IMR-90 (cell line): ENCODE measurements around the gene RPN1. TPM values are rescaled to one million over a fixed set of nuclear protein-coding genes. Genes with fewer than 3 reads are reported as not detected.

ENCODE experiments used
- ATAC-seq: fragments of 200-7000 bp; cut with Tn5 transposase; 2 replicates; pipeline ENCODE4 v1.9.1; 2020; ENCODE audit warnings: low read depth, mild to moderate bottlenecking, moderate library complexity
- Bru-seq: library from RNA; stranded (reverse); fragments of 400-500 nt; gene quantifications from one replicate; lab custom pipeline; 2021; lab: Mats Ljungman, UMichigan
- BruChase-seq, 2 experiments: library from RNA; stranded (reverse); fragments of 400-500 nt; gene quantifications; one replicate each; lab custom pipeline; 2021; lab: Mats Ljungman, UMichigan
- BruUV-seq: library from RNA; stranded (reverse); fragments of 400-500 nt; replicated peaks from 2 replicates; lab custom pipeline; 2021; lab: Mats Ljungman, UMichigan
- CTCF ChIA-PET: fragments of 300-600 bp; formaldehyde crosslinking; extraction: SDS; loops from one replicate; lab custom pipeline; 2021; ENCODE audit warnings: antibody characterized with exemption; lab: Yijun Ruan, JAX
- POLR2A ChIA-PET: fragments of 300-600 bp; sonication (Branson Sonifier 250); formaldehyde crosslinking; loops from one replicate; lab custom pipeline; 2022; ENCODE audit warnings: antibody characterized with exemption; ENCODE audit not compliant: unreplicated experiment; lab: Charles Lee
- DNase-seq: peaks from one replicate; pipeline ENCODE4 v3.0.0; 2013
- H2AFZ ChIP-seq: replicated peaks from 2 replicates; pipeline ENCODE3; 2013; ENCODE audit warnings: low read length, mild to moderate bottlenecking; ENCODE audit not compliant: poor library complexity
- H2AK5ac ChIP-seq: 2 replicates; pipeline ENCODE4 v1.6.1; 2013; ENCODE audit warnings: low read depth, low read length, inconsistent platforms
- H2AK9ac ChIP-seq: replicated peaks from 2 replicates; pipeline ENCODE3; 2013; ENCODE audit warnings: mild to moderate bottlenecking, low read depth, low read length, moderate library complexity; ENCODE audit not compliant: poor library complexity
- H2BK120ac ChIP-seq: 2 replicates; pipeline ENCODE4 v1.6.1; 2013; ENCODE audit warnings: low read depth, low read length, inconsistent platforms
- H2BK15ac ChIP-seq: 3 replicates; pipeline ENCODE4 v1.6.1; 2013; ENCODE audit warnings: low read depth, low read length, inconsistent platforms
- H2BK20ac ChIP-seq: 2 replicates; pipeline ENCODE4 v1.6.1; 2013; ENCODE audit warnings: low read depth, mild to moderate bottlenecking, inconsistent platforms, low read length, moderate library complexity
- H2BK5ac ChIP-seq: 2 replicates; pipeline ENCODE4 v1.6.1; 2013; ENCODE audit warnings: mild to moderate bottlenecking, low read depth, low read length, inconsistent platforms; ENCODE audit not compliant: poor library complexity, severe bottlenecking
- H3K14ac ChIP-seq: replicated peaks from 2 replicates; pipeline ENCODE4 v1.6.1; 2013; ENCODE audit warnings: low read depth, low read length, inconsistent platforms
- H3K18ac ChIP-seq: 2 replicates; pipeline ENCODE4 v1.6.1; 2013; ENCODE audit warnings: low read depth, low read length, control low read depth
- H3K23ac ChIP-seq: 2 replicates; pipeline ENCODE4 v1.6.1; 2013; ENCODE audit warnings: low read depth, low read length, inconsistent platforms
- H3K27ac ChIP-seq: 2 replicates; pipeline ENCODE4 v1.5.1; 2013; ENCODE audit warnings: mild to moderate bottlenecking, control low read depth, low read length; ENCODE audit not compliant: insufficient read depth
- H3K27me3 ChIP-seq: 2 replicates; pipeline ENCODE4 v1.6.1; 2013; ENCODE audit warnings: low read length; ENCODE audit not compliant: control insufficient read depth, insufficient read depth
- H3K36me3 ChIP-seq: 2 replicates; pipeline ENCODE4 v1.6.1; 2013; ENCODE audit warnings: low read length, mixed read lengths; ENCODE audit not compliant: control insufficient read depth, insufficient read depth
- H3K4ac ChIP-seq: 2 replicates; pipeline ENCODE4 v1.6.1; 2013; ENCODE audit warnings: low read depth, low read length, inconsistent platforms
- H3K4me1 ChIP-seq: 2 replicates; pipeline ENCODE4 v1.6.1; 2013; ENCODE audit warnings: low read length, mixed read lengths; ENCODE audit not compliant: control insufficient read depth, insufficient read depth
- H3K4me2 ChIP-seq: 2 replicates; pipeline ENCODE4 v1.6.1; 2013; ENCODE audit warnings: low read depth, mild to moderate bottlenecking, control low read depth, low read length, moderate library complexity
- H3K4me3 ChIP-seq: 2 replicates; pipeline ENCODE4 v1.5.1; 2013; ENCODE audit warnings: low read depth, mild to moderate bottlenecking, control low read depth, low read length, moderate library complexity; ENCODE audit not compliant: insufficient read depth
- H3K56ac ChIP-seq: 2 replicates; pipeline ENCODE4 v1.6.1; 2013; ENCODE audit warnings: low read length, inconsistent platforms; ENCODE audit not compliant: insufficient read depth; ENCODE audit errors: extremely low read depth
- H3K79me1 ChIP-seq, 2 experiments: 2 replicates each; pipeline ENCODE4 v1.6.1; 2013; ENCODE audit warnings: low read length in 2 of 2, inconsistent platforms in 1 of 2, low read depth in 1 of 2
- H3K9ac ChIP-seq: 2 replicates; pipeline ENCODE4 v1.6.1; 2013; ENCODE audit warnings: low read depth, low read length, control low read depth
- H3K9me1 ChIP-seq: 2 replicates; pipeline ENCODE4 v1.6.1; 2013; ENCODE audit warnings: low read length, inconsistent platforms; ENCODE audit not compliant: insufficient read depth
- H3K9me3 ChIP-seq: 2 replicates; pipeline ENCODE4 v1.6.1; 2013; ENCODE audit warnings: low read length; ENCODE audit not compliant: control insufficient read depth, insufficient read depth
- H4K20me1 ChIP-seq: 2 replicates; pipeline ENCODE4 v1.6.1; 2013; ENCODE audit warnings: low read length, inconsistent platforms; ENCODE audit not compliant: insufficient read depth
- H4K5ac ChIP-seq: 2 replicates; pipeline ENCODE4 v1.6.1; 2013; ENCODE audit warnings: mild to moderate bottlenecking, low read depth, low read length, control low read depth
- H4K8ac ChIP-seq, 2 experiments: 2 replicates each; pipeline ENCODE4 v1.6.1; 2013; ENCODE audit warnings: low read depth in 2 of 2, low read length in 2 of 2, control low read depth in 1 of 2, inconsistent platforms in 1 of 2
- H4K91ac ChIP-seq: 2 replicates; pipeline ENCODE4 v1.6.1; 2013; ENCODE audit warnings: low read depth, low read length, inconsistent platforms; ENCODE audit not compliant: insufficient read depth
- BHLHE40 ChIP-seq: fragments of 150-350 bp; IDR thresholded peaks from 2 replicates; pipeline ENCODE4 v1.6.1; 2016; ENCODE audit warnings: mild to moderate bottlenecking, low read depth, low read length
- CEBPB ChIP-seq: IDR thresholded peaks from 2 replicates; pipeline ENCODE4 v1.6.1; 2012; ENCODE audit warnings: low read depth, low read length, improper control_type of control experiment
- CHD1 ChIP-seq: IDR thresholded peaks from 2 replicates; pipeline ENCODE4 v1.6.1; 2012; ENCODE audit warnings: low read depth, low read length, improper control_type of control experiment
- FOS ChIP-seq: fragments of 150-350 bp; IDR thresholded peaks from 2 replicates; pipeline ENCODE4 v1.6.1; 2016; ENCODE audit warnings: low read depth, low read length
- MAZ ChIP-seq: IDR thresholded peaks from 2 replicates; pipeline ENCODE4 v1.6.1; 2012; ENCODE audit warnings: low read depth, mild to moderate bottlenecking, low read length, improper control_type of control experiment, moderate library complexity, borderline replicate concordance
- MXI1 ChIP-seq: IDR thresholded peaks from 2 replicates; pipeline ENCODE4 v1.6.1; 2012; ENCODE audit warnings: low read depth, mild to moderate bottlenecking, low read length, moderate library complexity, borderline replicate concordance
- POLR2A ChIP-seq: IDR thresholded peaks from 2 replicates; pipeline ENCODE4 v1.6.1; 2012; ENCODE audit warnings: mild to moderate bottlenecking, low read depth, low read length
- RCOR1 ChIP-seq: IDR thresholded peaks from 2 replicates; pipeline ENCODE4 v1.6.1; 2012; ENCODE audit warnings: mild to moderate bottlenecking, low read length, improper control_type of control experiment; ENCODE audit not compliant: insufficient replicate concordance
- WGBS, 2 experiments: methylation state at CpG; one replicate each; pipeline versions ENCODE4 v1.1.5 to v1.1.7; 2013; ENCODE audit warnings: missing lambda C conversion rate in 2 of 2; ENCODE audit not compliant: insufficient read length in 1 of 2; ENCODE audit errors: extremely low coverage in 2 of 2; 5-methylcytosine and 5-hydroxymethylcytosine counted together
- dilution Hi-C: fragments of 300-500 bp; cut with HindIII; formaldehyde crosslinking; loops from one replicate; pipeline ENCODE4 v1.14.3; 2018; ENCODE audit warnings: low sequenced_read_pairs; ENCODE audit not compliant: unreplicated experiment
- in situ Hi-C: fragments of 300-500 bp; cut with MboI; formaldehyde crosslinking; loops from 3 replicates; pipeline ENCODE4 v1.14.3; 2019; ENCODE audit warnings: low sequenced_read_pairs, inconsistent platforms, mixed read lengths
- intact Hi-C: fragments of 100-400 bp; cut with micrococcal nuclease; formaldehyde crosslinking; loops from 2 replicates; pipeline ENCODE4 v1.10.0; 2022
- long read RNA-seq: library from polyadenylated mRNA; unstranded; transcript quantifications from one replicate; pipeline ENCODE4 v2.0.0, GENCODE V29; 2021; ENCODE audit not compliant: unreplicated experiment
- polyA plus RNA-seq, 3 experiments: library from polyadenylated mRNA; depleted of rRNA; stranded (reverse); fragments of >200 nt; gene quantifications; 2 replicates each; pipeline ENCODE4 v1.2.3, GENCODE V29; 2012; ENCODE audit warnings: low replicate concordance in 1 of 3
- total RNA-seq: library from RNA; depleted of rRNA; stranded (reverse); fragments of >200 nt; gene quantifications from 2 replicates; pipeline ENCODE4 v1.2.3, GENCODE V29; 2012; rRNA removed
- TF ChIP-seq, protein P1 (sequence below): fragments of 150-350 bp; IDR thresholded peaks from 2 replicates; pipeline ENCODE4 v1.6.1; 2017; ENCODE audit warnings: mild to moderate bottlenecking, antibody characterized with exemption, low read length, low read depth

The RPN1 gene
- 592 and 736 TPM in 2 replicates for total RNA-seq
- polyA plus RNA-seq (2012; rRNA removed) = 246 and 252 TPM in 2 replicates
- 162 and 186 TPM in 2 replicates for polyA plus RNA-seq (2012; cell fraction: cytosol; rRNA removed)
- 66.2 and 125 TPM in 2 replicates for polyA plus RNA-seq (2012; cell fraction: nucleus; rRNA removed; ENCODE audit: low replicate concordance)
- Bru-seq, nascent RNA = percentile 77 among the genes with signal in this experiment
- BruChase-seq, experiment 1, labeled RNA remaining after a 6-hour chase = percentile 81 among the genes with signal in this experiment
- BruChase-seq, experiment 2, labeled RNA remaining after a 2-hour chase = percentile 70 among the genes with signal in this experiment
- long read RNA-seq, transcript RPN1-201 (10 exons, 2,314 nt) = major isoform, 654 of 700 reads
- long read RNA-seq, partial matches to known transcripts = 21 of 700 reads
- long read RNA-seq, other reads (novel, unspliced or antisense) = 25 of 700 reads

DNA sequence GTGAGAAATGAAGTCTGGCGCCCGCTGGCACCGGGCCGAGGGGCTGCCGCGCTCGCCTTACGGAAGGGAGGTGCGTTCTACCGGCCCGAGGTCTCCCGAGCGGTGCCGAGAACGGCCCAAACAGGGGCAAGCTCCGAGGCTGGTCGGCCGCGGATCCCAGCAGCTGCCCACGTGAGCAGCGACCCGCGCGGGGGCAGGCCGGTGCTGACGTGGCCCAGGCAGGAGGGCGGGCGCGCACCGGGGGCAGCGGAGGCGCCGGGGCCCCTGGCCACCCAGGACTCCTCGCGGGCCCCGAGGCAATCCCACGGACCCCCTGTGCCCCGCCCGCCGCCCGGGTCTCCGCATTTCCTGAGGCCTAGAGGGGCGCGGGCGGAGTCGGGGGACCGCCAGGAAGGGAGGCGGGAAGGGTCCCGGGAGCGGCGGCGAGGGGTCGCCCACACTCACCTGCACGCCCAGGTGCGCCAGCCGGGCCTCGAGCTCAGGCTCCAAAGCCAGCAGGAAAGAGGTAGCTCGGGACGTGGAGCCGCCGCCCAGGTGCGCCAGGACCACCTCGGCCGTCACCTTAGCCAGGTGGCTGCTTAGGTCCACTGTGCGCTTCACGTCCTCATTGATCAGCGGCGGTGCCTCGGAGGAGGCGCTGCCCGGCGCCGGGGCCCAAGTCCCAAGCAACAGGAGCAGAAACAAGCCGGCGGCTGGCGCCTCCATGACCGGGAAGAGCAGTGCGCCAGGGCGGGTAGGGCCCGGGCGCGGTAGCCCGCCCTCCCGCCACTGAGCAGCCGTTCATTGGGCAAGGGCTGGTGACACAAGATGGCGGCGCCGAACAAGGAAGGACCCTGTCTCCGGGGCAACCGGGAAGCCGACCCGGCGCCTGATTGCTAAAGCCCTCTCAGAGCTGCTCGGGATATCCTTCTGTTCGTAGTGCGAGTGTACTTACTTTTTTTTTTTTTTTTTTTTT lies at the start of gene RPN1:
TSS of gene RPN1 (minus strand) at position 723 of the 955 bp plus-strand sequence. CDS start at position 705, 18 bp downstream.
- peak within 1 kb of the TSS; percentile 88 for H2BK5ac ChIP-seq
- H3K18ac ChIP-seq = peak within 1 kb of the TSS; percentile 37
- dilution Hi-C loops = no loop called here
- peak within 1 kb of the TSS; percentile 96 for H3K4ac ChIP-seq
- H3K56ac ChIP-seq = peak within 1 kb of the TSS; percentile 71
- POLR2A ChIA-PET = no interaction called here
- H3K23ac ChIP-seq = peak within 1 kb of the TSS; percentile 95; the same call in 1 of the 2 replicates
- peak within 1 kb of the TSS; percentile 99 for H3K4me2 ChIP-seq
- ATAC-seq (peak; percentile 99), DNase-seq (peak; percentile 94)
- no peaks in the 10 kb centered on the region for H3K4me1 ChIP-seq
- no peak within 1 kb of the TSS for H2BK15ac ChIP-seq
- peaks cover 0 to 7% of the 10 kb centered on the region in 2 experiments; a peak in 2 of 4 replicates for H3K79me1 ChIP-seq
- intact Hi-C loops = loop anchor here (2.0 kb wide), 1 partner anchor 30 kb away; no protein-coding TSS in a partner anchor
- no peaks in the 10 kb centered on the region for H3K9me1 ChIP-seq
- peak within 1 kb of the TSS; percentile 18; the same call in 1 of the 2 replicates for H2BK120ac ChIP-seq
- H2BK20ac ChIP-seq = no peak within 1 kb of the TSS
- CTCF ChIA-PET = interaction anchor here (0.6 kb wide), 1 partner anchor 69 kb away, joined by 3 read pairs; no protein-coding TSS in a partner anchor
- TF ChIP-seq RCOR1 = no peak
- TF ChIP-seq, protein P1, sequence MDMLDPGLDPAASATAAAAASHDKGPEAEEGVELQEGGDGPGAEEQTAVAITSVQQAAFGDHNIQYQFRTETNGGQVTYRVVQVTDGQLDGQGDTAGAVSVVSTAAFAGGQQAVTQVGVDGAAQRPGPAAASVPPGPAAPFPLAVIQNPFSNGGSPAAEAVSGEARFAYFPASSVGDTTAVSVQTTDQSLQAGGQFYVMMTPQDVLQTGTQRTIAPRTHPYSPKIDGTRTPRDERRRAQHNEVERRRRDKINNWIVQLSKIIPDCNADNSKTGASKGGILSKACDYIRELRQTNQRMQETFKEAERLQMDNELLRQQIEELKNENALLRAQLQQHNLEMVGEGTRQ = peak; percentile 87
- peak; percentile 78; the same call in 1 of the 2 replicates for TF ChIP-seq MXI1
- peak; percentile 46 for TF ChIP-seq BHLHE40
- TF ChIP-seq MAZ = peak; percentile 77; the same call in 1 of the 2 replicates
- peak; percentile 95 for TF ChIP-seq POLR2A
- TF ChIP-seq FOS = no peak
- peak; percentile 83 for TF ChIP-seq CEBPB
- peak; percentile 73; the same call in 1 of the 2 replicates for TF ChIP-seq CHD1
- peak within 1 kb of the TSS; percentile 98 for H3K9ac ChIP-seq
- 0% methylated on average over 61 of the region's 96 CpGs; no CpG with 5 or more reads in 1 of the 2 experiments for WGBS, 2 experiments
- peak within 1 kb of the TSS; percentile 94 for H2AK5ac ChIP-seq
- BruUV-seq = no TSS peak
- H4K8ac ChIP-seq = peak within 1 kb of the TSS; percentile 97 to 99
- peaks cover 1% of the 10 kb centered on the region; the same call in 1 of the 2 replicates for H3K36me3 ChIP-seq
- H2AFZ ChIP-seq = peak within 1 kb of the TSS; percentile 98
- H3K27ac ChIP-seq = peak within 1 kb of the TSS; percentile 98
- no peaks in the 10 kb centered on the region for H3K27me3 ChIP-seq
- H3K14ac ChIP-seq = peak within 1 kb of the TSS; percentile 88
- H3K9me3 ChIP-seq = no peaks in the 10 kb centered on the region
- H4K91ac ChIP-seq = peak within 1 kb of the TSS; percentile 94
- H3K4me3 ChIP-seq = peak within 1 kb of the TSS; percentile 98
- in situ Hi-C loops = no loop called here
- H2AK9ac ChIP-seq = peak within 1 kb of the TSS; percentile 100
- H4K5ac ChIP-seq = peak within 1 kb of the TSS; percentile 82
- H4K20me1 ChIP-seq = peaks cover 40% of the 10 kb centered on the region
